SK-N-MC (cell line): ENCODE results near the gene STARD4.

Source experiments
- EZH2 ChIP-seq: fragments of 200-600 bp; sonication (generic); IDR thresholded peaks from one replicate; pipeline ENCODE4 v1.6.1; 2017; ENCODE audit warnings: antibody characterized with exemption
- POLR2AphosphoS5 ChIP-seq: IDR thresholded peaks from 2 replicates; pipeline ENCODE4 v1.6.1; 2012; ENCODE audit warnings: mild to moderate bottlenecking, low read depth, low read length, borderline replicate concordance

- TF ChIP-seq POLR2AphosphoS5 (no peak), EZH2 (no peak)
These were observed 432 bp downstream of the STARD4 start for GRCh38 chr5:111511831-111512374.
